HG03439 (cell line): ENCODE data around the gene KRTAP12-1.

Experiments used
- ATAC-seq: cut with Tn5 transposase; IDR thresholded peaks from one replicate; pipeline ENCODE4 v1.9.1; 2021; ENCODE audit warnings: mild to moderate bottlenecking, moderate library complexity; ENCODE audit not compliant: unreplicated experiment

The KRTAP12-1 gene

GRCh38 chr21:44681861-44682579 lies at the start of gene KRTAP12-1:
KRTAP12-1 (minus strand) TSS chr21:44682163; CDS start chr21:44682123, 40 bp downstream.
- no peak for ATAC-seq

DNA sequence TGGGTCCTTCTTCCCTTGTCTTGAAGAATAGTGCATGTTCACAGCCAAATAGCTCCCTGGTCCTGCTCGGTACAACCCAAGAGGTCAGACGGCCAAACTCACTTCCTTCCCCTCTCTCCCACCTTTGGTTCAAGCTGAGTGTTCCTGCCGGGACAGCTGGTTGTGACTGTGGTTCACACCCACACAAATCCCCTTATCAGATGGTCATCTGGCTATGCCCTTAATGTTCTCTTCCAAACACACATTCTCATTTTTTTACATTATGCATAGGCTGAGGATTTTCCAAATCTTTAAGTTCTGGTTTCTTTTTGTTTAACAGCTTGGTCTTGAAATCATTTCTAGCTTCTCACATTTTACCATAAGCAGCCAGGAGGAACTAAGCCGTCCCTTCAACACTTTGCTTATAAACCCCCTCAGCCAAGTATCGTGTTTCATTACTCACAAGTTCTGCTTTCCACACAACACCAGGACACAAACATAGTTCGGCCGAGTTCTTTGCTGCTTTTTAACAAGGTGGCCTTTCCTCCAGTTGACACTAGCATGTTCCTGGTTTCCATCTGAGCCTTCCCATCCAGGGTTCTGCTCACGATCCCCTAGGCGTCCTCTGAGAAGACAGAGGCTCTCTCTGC lies 49.1 kb upstream of the KRTAP12-1 start:
- ATAC-seq, result no peak

DNA sequence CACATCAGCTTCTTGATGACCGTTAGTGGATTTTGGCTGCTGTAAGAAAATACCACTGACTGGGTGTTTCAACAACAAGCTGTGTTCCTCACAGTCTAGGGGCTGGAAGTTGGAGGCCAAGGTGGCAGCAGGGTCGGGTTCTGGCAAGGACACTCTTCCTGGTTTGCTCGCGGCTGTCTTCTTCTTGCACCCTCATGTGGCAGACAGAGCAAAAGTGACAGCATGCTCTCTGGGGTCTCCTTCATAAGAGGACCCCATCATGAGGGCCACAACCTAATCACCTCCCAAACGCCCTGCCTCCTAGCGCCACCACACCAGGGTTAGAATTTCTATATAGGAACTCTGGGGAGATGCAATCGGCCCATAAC lies 48.0 kb upstream of the KRTAP12-1 start:
- ATAC-seq, result no peak

- ATAC-seq, result no peak
Measured at GRCh38 chr21:44729336-44730027, 47.5 kb upstream of the KRTAP12-1 start.

DNA sequence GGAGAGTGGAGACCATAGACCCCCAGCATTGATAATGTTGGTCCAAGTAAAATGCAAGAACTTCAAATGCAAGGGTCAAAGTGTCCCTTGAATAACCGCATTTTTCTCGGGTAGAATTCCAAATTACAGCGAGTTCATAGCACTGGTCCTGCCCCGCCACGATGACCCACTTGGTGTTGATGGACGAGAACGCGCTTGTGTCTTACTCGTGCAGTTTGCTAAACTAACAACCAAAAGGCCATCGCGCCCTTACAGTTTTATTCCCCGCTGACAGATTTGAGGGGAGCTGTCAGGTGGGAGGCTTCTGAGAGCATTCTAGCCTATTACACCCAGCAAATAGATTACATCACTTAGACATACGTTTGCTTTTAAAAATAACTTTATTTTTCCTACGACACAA lies 46.8 kb upstream of the KRTAP12-1 start:
- ATAC-seq, result no peak

GRCh38 chr21:44727757-44728156 lies 45.8 kb upstream of the KRTAP12-1 start:
- ATAC-seq, result no peak

DNA sequence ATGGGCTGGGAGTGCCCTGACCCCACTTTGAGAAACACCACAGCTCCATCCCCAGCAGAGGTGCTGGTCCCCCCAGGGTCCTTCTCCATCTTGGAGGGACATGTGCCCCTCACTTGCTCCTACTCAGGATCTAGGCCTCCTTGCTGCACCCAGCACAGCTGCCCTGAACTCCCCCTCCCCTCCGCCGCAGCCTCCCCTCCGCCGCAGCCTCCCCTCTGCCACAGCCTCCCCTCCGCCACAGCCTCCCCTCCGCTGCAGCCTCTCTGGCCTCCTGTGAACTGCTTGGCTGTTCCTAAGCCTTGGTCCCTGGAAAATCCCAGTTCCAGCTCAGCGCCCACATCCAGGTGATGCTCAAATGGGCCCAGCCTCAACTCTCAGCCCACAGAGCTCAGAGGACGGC lies 45.4 kb upstream of the KRTAP12-1 start:
- ATAC-seq, result no peak

DNA sequence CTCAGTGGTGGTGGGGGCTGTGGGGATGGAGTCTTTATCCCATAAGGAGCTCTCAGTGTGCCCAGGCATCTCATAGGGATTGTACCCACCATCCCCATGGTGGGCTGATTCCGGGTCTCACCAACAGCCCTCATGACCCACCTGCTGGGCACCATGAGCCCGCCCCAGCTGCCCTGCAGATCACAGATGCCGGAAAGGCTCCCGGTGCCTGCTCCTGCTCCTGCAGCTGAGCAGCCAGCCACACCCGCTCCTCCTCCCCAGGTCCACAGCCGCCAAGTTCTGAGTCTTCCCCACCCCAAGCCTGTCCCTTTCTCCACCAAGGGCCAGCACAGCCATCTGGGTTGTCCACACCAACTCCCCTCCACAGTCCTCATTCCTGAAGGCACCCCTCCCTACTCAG lies 44.9 kb upstream of the KRTAP12-1 start:
- ATAC-seq, result no peak

- ATAC-seq, result no peak
Measured at GRCh38 chr21:44724926-44725325, 43.0 kb upstream of the KRTAP12-1 start.

DNA sequence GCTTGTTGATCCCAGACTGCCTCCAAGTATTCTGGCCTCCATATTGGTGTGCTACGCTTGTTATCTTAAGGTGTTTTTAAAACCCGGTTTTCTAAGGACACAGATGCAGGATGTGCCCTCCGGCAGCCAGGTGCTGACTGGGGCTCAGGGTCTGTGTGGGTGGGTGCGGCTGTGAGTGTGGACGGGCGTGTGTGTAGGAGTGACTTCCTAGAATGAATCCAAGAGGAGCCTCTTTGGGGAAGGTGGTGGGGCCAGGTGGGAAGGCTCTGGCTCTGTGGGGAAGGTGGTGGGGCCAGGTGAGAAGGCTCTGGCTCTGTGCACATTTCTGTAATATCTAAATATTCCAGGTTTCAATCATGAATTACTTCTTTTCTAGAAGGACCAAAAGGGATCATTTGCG lies 42.2 kb upstream of the KRTAP12-1 start:
- no peak for ATAC-seq

GRCh38 chr21:44723177-44724131 lies 41.5 kb upstream of the KRTAP12-1 start:
- ATAC-seq, result no peak

GRCh38 chr21:44722731-44723130 lies 40.8 kb upstream of the KRTAP12-1 start:
- ATAC-seq, result no peak

- no peak for ATAC-seq
Measured at GRCh38 chr21:44720170-44720569, 38.2 kb upstream of the KRTAP12-1 start.

DNA sequence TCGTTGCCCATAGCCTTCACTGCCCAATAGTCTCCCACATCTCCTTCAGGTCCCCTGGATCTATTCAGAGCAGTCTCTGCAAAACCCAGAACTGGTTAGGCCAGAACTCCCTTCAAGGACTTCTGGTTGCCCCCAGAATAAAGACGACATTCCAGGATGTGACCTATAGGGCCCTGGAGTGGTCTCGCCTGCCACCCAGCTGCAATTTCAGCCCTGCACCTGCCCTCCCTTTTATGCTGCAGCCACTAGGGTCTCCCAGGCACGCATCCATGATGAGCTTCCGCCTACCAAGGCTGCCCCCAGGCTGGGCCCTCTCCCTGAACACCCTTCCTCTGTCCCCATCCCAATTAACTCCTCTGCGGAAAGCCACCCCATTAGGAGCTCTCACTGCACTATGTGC lies 36.6 kb upstream of the KRTAP12-1 start:
- no peak for ATAC-seq

DNA sequence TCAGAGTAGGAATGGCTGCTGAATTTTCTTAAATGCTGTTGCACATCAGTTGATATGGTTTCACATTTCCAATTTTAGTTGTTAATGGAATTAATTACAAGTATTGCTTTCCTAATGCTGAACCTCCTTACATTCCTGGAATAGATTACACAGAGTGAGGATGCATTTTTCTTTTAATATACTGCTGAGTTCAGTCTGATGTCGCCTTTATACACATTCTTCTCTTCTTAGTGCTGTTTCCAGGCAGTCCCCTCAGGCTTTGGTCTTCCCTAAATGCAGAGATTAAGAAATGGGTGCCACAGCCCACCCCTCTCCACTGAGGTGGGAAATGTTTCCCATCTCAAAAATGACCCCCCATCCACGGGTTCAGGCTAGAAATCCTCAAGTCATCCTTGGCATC lies 36.1 kb upstream of the KRTAP12-1 start:
- ATAC-seq, result no peak

DNA sequence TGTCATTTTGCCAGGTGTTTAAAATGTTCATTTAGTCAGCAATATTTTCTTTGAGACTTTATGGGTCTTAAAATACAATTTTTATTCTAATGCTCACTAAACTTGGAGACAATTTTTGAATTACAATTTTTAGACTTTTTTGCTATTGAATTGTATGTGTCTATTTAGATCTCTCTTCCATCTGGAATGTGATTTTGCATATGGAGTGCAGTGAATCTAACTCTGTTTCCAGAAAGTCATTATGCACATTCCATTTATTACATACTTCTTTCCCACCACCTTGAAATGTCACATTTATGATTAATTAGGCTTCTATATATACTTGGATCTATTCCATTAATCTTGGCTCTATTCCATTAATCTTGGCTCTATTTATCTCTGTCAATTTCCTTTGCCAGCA lies 35.0 kb upstream of the KRTAP12-1 start:
- no peak for ATAC-seq

GRCh38 chr21:44714905-44715304 lies 32.9 kb upstream of the KRTAP12-1 start:
- no peak for ATAC-seq

- no peak for ATAC-seq
Measured at GRCh38 chr21:44713846-44714245, 31.9 kb upstream of the KRTAP12-1 start.

DNA sequence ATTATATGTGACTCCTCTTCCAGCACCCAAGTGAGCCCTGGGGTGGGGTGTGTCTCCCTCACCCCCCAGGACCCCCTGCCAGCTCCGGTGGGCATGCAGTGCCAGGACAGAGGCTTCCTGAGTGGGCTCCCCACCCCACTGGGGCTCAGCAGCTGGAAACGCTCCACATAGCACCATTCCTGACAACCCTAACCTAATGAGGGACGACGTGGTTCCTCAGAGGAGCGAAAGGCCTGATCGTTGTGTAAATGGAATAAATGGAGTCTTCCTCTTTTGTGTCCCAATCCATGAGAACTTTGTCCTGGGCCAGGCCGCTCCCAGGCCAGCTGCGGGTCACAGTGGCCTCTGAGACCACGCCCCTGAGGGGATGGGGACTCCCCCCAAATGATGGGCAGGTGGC lies 31.2 kb upstream of the KRTAP12-1 start:
- ATAC-seq, result no peak

- ATAC-seq, result no peak
Measured at GRCh38 chr21:44712203-44713028, 30.5 kb upstream of the KRTAP12-1 start.
